NCI-H226 (cell line): ENCODE results near the gene SLC35E4.
"Not testable (repeated sequence)": the region's sequence is repeated elsewhere in the genome, so short reads cannot be mapped to it uniquely, and the experiment has no call there.

ENCODE experiments used
- DNase-seq: peaks from one replicate; pipeline ENCODE4 v3.0.0-alpha.2; 2015

Gene SLC35E4

GRCh38 chr22:30612789-30613188 lies 22.8 kb upstream of the SLC35E4 start:
- no peak for DNase-seq

DNA sequence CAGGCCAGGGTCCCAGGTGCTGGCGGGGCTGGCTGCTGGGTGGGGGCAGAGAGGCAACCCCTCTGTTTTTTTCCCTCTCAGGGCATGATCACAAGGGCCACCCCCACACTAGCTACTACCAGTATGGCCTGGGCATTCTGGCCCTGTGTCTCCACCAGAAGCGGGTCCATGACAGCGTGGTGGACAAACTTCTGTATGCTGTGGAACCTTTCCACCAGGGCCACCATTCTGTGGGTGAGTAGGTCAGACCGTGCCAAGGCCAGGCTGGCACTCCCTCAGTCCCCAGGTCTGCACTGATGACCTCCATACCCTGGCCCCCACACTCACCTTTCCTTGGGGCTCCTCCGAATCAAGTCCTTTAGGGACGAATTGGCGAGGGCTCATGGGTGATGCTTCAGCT lies 21.3 kb upstream of the SLC35E4 start:
- DNase-seq, result no peak

- no peak for DNase-seq
Observed at GRCh38 chr22:30614879-30615278, 20.7 kb upstream of the SLC35E4 start.

- DNase-seq, result no peak
Observed at GRCh38 chr22:30615543-30615954, 20.0 kb upstream of the SLC35E4 start.

- no peak for DNase-seq
Observed at GRCh38 chr22:30617819-30618218, 17.8 kb upstream of the SLC35E4 start.

DNA sequence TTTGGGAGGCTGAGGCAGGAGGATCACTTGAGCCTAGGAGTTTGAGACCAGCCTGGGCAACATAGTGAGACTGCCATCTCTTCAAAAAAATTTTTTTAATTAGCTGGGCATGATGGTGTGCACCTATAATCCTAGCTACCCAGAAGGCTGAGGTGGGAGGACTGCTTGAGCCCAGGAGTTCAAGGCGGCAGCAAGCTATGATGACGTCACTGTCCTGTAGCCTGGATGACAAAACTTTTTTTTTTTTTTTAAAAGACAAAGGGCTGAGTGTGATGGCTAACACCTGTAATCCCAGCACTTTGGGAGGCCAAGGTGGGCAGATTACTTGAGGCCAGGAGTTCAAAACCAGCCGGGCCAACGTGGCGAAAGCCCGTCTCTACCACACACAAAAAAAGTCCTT lies 15.7 kb upstream of the SLC35E4 start:
- DNase-seq, result not testable (repeated sequence)

GRCh38 chr22:30626413-30626812 lies 9.2 kb upstream of the SLC35E4 start:
- DNase-seq, result no peak

DNA sequence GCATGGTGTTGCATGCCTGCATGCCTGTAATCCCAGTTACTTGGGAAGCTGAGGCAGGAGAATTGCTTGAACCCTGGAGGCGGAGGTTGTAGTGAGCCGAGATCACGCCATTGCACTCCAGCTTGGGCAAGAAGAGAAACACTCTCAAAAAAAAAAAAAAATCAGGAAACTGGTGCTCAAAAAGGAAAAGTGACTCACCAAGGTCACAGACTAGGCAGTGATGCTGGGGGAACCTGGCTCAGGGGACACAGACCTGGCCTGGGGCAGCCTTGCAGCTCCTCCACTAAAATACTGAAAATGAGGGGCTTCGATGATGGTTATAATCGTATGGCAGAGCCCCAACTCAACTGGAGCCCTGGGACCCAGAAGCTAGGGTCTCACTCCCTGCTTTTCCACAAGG lies 8.1 kb upstream of the SLC35E4 start:
- no peak for DNase-seq

DNA sequence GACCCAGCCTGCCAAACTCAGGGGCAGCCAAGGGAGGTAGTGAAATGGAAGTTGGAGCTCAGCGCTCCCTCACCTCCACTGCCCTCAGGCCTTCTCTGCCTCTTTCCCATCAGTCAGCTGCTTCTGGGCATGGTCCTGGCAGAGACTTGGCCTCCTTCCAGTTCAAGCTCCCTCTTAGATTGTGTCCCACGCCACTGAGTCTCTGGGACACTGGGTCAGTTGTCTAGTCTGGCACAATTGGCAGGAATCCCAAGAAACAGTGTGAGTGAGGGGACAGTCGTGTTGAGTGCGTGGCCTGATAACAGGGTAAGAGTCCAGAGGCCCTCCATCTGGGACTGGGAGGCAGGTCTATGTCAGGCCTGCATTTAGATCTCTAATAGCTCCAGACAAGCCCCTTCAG lies 7.1 kb upstream of the SLC35E4 start:
- DNase-seq, result no peak

- DNase-seq, result not testable (repeated sequence)
Observed at GRCh38 chr22:30631469-30631868, 4.1 kb upstream of the SLC35E4 start.

DNA sequence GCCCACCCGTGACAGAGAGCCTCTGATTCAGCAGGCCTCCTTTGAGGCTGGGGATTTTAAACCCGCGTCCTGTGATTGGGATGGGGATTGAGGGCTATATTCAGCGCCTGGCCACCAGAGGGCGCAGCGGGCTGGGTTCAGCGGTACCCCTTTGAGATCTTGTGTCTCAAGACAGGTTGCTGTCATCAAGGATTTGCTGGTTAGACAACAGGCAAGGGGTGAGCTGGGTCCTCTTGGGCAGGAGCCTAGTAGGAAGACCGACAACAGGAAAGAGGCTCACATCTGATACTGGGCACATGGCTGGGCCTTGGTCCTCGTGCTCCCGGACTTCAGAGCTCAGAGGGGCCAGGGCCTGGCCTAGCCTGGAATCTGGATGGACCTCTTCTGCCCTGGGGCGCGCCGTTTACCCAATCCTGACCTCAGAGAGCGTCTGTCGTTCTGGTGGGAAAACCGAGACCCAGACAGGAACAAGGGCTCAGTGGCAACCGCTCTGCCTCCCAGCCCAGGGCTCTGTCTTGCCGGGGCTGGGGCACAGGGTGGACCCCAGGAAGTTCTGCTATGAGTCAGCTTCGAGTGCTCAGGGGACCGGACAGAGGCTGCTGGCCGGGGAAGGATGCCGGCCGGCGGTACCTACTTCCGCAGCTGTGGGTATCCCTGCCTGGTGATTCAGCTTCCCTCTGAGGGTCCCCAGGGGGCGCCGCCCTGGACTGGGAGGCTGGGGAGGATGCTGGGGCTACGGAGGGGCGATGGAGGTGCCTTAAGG lies 929 bp upstream of the SLC35E4 start:
- DNase-seq, result peak; percentile 63

DNA sequence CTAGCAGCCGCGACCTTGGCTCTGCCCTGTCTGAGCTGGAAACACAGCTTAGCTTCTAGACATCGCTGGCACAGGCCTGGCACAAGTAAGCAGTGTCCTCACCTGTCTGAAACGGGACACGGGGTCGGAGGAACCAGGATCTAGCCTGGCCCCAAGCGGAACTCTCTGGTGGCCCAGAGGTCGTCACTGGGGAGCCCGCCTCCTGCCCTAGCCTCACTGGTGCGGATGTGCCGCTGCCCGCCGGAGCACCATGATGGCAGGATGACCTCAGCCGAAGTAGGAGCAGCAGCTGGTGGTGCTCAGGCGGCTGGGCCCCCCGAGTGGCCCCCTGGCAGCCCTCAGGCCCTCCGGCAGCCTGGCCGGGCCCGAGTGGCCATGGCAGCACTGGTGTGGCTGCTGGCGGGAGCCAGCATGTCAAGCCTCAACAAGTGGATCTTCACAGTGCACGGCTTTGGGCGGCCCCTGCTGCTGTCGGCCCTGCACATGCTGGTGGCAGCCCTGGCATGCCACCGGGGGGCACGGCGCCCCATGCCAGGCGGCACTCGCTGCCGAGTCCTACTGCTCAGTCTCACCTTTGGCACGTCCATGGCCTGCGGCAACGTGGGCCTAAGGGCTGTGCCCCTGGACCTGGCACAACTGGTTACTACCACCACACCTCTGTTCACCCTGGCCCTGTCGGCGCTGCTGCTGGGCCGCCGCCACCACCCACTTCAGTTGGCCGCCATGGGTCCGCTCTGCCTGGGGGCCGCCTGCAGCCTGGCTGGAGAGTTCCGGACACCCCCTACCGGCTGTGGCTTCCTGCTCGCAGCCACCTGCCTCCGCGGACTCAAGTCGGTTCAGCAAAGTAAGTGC lies 871 bp downstream of the SLC35E4 start:
- no peak for DNase-seq

GRCh38 chr22:30637701-30638114 lies 2.1 kb downstream of the SLC35E4 start:
- DNase-seq, result no peak

DNA sequence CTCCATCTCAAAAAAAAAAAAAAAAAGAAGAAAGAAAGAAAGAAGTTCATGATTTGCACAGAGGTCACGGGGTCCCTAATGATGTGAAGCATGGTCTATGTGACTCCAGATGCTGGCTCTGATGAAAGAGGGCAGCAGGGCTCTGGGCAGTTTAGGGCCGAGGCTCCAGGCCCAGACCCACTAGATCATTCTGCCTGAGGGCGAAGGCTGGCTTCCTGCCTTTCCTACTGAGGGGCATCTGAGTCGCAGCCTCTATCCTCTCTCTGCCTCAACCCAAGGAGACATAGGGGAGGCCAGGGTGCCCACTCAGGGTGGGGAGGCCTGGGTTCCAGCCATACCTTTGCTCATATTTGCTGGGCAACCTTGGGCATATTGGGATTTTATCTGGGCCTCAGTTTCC lies 4.8 kb downstream of the SLC35E4 start:
- DNase-seq, result no peak

DNA sequence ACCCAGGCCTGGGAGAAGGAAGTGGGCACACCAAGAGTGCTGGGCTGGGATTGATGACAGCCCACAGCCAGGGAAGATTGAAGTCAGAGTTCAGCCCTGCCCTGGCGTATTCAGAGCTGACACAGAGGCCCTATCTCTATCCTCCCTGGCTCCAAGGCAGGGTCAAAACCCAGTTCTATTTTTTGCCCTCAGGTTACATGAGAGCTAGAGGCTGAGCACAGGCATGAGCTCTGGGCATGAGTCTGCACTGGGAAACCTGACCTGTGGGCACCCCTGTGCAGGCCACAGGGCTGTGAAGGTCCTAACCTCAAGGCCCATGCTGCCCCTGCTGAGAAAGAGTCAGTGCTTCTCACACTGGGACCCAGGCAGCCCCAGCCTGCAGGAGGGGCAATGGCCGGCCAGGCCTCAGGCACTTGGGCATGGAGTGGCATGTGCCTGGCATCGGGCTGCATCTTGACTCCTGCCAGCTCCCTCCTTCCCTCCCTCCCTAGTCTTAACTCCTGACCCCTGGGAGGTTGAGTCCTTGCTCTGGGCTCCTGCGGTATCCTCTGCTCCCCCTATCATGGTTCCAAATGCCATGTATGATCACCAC lies 5.4 kb downstream of the SLC35E4 start:
- peak; percentile 18 for DNase-seq

- DNase-seq, result no peak
Observed at GRCh38 chr22:30643055-30643875, 7.7 kb downstream of the SLC35E4 start.

DNA sequence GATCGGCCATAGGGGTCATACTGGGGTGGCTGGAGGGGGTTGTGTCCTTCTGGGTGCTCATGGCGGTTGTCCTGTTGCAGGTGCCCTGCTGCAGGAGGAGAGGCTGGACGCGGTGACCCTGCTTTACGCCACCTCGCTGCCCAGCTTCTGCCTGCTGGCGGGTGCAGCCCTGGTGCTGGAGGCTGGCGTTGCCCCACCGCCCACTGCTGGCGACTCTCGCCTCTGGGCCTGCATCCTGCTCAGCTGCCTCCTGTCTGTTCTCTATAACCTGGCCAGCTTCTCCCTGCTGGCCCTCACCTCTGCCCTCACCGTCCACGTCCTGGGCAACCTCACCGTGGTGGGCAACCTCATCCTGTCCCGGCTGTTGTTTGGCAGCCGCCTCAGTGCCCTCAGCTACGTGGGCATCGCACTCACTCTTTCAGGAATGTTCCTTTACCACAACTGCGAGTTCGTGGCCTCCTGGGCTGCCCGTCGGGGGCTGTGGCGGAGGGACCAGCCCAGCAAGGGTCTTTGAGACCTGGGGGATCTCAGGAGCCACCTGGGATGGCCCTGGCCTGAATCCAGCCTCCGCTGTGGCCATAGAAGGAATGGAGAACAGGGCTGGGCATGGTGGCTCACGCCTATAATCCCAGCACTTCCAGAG lies 11.1 kb downstream of the SLC35E4 start:
- no peak for DNase-seq

GRCh38 chr22:30647536-30647935 lies 12.0 kb downstream of the SLC35E4 start:
- DNase-seq, result no peak

DNA sequence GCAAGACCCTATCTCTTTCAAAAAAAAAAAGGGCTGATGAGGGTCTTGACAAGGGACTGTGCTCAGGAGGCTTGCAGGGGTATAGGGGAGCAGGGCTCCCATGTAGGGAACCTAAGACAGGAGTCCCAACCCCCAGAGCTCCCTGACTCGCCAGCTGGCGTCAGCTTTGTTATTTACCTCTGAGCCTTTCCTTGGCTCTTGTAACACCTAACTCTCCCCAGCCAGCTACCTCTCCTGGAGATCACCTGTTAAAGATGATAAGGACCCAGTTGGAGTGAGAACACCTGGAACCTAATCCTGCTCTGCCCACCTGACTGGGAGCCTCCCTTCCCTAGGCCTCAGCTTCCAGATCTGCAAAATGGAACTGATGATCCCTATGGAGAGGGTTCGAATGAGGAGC lies 13.2 kb downstream of the SLC35E4 start:
- no peak for DNase-seq

- DNase-seq, result peak; percentile 68
Observed at GRCh38 chr22:30649430-30650007, 13.9 kb downstream of the SLC35E4 start.

GRCh38 chr22:30650508-30651116 lies 15.0 kb downstream of the SLC35E4 start:
- DNase-seq, result no peak

- no peak for DNase-seq
Observed at GRCh38 chr22:30652852-30653251, 17.3 kb downstream of the SLC35E4 start.
